GM21737 (cell line): ENCODE results near the gene KLF1.
A peak's percentile ranks its signal among the peaks of the same experiment; 100 is the strongest.
"Not testable (repeated sequence)": the region's sequence is repeated elsewhere in the genome, so short reads cannot be mapped to it uniquely, and the experiment has no call there.

Source experiments
- ATAC-seq: cut with Tn5 transposase; IDR thresholded peaks from one replicate; pipeline ENCODE4 v1.9.1; 2021; ENCODE audit warnings: mild to moderate bottlenecking, moderate library complexity; ENCODE audit not compliant: unreplicated experiment

Gene KLF1

DNA sequence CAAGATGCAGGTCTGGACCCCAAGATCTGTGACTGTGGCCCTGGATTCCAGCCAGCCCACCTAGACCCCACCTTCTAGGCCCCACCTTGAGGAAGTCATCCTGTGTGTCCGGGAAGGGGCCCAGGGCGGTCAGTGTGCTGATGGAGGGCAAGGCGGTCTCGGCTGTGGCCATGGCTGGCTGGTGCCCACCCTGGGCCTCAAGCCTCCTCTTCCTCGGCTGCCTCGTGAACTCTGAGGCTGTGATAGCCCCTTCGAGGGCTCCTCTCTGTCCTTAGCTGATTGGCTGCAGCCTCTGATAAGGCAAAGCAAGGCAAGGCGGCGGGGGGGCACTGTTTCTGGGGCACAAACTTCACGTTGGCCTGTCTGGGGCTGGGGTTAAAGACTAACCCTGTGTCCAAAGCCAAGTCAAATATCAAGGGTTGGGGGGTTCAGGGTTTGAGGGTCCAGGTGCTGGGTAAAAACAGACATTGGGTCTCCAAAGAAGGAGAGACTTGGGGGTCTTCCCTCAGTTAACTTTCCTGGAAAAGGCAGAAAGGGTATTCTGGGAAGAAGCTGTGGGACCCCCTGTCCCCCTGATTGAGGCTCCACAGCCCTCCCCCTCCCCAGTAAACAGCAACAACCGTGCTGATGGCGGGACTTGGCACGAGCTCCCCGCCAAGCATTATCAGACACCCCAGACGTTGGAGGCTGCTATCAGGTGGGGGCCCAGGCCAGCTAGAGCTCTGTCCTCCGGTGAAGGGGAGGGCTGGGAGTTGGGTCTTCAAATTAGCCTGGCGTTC lies at the start of gene KLF1:
Gene KLF1, minus strand, starts transcription at position 233 of the 779 bp plus-strand sequence. Its CDS starts 61 bp downstream, at position 172.
- ATAC-seq: no peak

DNA sequence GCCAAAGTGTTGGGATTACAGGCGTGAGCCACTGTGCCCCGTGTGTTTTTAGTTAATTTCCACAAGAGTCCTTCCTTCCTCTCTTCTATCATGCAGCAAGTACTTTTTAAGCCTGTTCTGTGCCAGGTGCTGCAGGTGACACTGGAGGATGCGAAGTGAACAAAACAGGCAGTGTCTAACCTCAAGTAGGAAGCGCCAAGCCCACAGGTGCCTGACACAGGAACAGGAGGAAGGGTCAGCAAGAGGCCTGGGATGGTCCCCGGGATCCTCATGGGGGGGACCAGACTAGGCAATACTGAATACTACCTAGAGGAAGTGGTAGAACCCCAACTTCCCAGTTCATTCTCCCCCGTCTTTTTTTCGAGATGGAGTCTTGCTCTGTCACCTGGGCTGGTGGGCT lies 49.6 kb upstream of the KLF1 start:
- ATAC-seq: no peak

GRCh38 chr19:12935071-12935470 lies 48.1 kb upstream of the KLF1 start:
- ATAC-seq: no peak

DNA sequence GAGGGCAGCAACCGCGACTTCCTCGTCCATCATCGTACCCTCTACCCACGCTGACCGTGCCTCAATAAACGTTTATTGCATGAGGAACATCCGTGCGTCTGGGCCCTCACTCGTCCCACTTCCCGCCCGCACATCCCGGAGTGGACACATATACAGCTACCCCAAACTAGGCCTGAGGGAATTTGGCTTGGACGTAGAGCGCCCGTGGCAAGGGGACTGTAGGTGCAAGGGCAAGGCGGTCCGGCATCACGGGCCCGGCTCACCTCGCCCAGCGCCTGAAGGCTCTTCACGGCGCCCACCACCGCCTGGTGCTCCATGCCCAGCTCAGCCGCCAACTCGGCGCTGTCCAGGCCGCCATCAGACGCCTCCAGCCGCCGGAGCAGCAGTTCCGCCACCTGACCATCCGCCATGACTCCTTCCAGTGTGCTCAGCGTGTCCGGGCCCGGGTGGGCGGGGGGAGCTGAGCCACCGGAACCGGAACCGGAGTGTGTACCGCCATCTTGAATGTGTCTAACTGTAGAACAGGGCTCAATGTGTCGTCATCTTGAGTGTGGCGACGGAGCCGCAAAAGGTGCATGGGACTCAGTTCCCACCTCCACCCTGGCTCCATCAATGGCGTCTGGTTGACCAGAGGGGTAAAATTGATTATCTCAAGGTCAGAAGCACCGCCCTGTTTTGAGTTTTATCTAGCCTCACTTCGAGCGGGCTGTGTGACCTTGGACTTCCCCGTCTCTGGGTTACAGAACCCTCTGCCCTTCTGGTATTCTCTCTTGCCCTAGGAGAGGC lies 46.5 kb upstream of the KLF1 start, which contains the start of gene FARSA:
Gene FARSA, minus strand, starts transcription at position 425 of the 786 bp plus-strand sequence. Its CDS starts 15 bp downstream, at position 410.
- no peak for ATAC-seq

DNA sequence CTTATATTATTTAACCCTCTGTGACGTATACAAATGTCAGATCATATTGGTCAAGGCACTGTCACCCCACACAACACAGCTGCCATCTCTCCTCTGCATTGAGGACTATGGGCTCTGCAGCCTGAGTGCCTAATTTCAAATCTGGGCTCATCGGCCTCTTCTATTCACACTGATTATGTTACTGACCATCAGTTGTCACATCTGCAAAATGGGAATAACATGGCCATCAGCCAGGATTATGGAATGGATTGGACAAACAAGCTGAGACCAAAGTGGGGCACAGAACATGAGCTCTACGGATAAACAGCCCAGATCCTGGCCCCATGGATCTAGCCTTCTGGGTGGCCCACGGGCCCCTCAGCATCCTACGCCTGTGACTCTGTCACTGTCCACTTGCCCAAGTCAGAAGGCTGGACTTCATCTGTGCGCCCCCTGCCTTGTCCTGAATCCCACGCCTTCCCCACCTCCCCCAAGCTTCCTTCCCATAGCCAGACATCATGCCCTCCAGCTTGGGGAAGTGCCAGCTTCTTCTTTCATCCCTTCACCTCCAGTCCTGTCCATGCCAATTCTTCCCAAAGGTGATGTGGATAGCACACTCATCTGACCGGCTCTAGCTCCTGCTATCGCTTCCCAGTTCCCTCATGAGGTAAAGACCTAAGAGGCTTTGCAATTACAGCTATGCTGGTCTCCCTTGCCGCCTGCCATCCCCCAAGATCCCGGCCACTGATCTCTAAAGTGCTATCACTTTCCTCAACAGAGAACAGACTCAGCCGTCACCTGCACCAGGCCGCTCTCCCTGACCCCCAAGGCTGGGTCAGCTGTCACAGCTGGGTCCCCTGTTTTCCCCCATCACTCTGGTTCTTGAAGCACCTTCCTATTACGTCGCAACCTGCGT lies 45.6 kb upstream of the KLF1 start:
- ATAC-seq: no peak

DNA sequence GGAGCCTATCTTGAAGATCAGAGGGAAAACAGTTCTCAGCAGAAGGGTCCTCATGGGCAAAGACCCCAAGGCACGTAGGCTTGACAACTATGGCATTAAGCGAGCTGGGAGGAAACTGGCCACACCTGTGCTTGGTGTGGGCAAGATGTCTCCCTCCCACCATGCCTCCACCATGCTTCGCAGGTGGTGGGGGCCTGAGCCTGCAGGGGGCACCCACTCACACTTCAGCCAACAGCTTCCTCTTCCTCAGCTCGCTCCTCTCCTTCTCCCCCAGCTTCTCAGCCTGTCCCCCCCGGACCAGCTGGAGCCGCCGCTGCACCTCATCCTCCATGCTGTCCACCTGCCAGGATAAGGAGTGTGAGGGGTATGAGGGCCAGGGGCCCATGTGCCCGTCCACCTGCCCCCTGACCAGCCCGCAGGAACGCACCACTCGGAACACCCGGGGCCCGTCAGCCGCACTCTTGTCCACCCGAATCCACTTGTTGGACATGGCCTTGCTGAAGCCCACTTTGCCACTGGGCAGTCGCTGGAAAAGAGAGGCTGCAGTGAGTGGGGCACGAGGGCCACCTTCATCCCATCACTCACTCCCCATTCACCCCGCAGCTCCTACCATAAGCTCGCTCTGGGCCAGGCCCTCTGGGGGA lies 43.1 kb upstream of the KLF1 start:
- ATAC-seq: no peak

- ATAC-seq: no peak
Measured at GRCh38 chr19:12924621-12925310, 37.8 kb upstream of the KLF1 start.

GRCh38 chr19:12922959-12923358 lies 36.0 kb upstream of the KLF1 start:
- no peak for ATAC-seq

GRCh38 chr19:12921047-12921446 lies 34.0 kb upstream of the KLF1 start:
- ATAC-seq: no peak

GRCh38 chr19:12918253-12918652 lies 31.3 kb upstream of the KLF1 start:
- no peak for ATAC-seq

GRCh38 chr19:12915860-12916259 lies 28.9 kb upstream of the KLF1 start:
- not testable (repeated sequence) for ATAC-seq

DNA sequence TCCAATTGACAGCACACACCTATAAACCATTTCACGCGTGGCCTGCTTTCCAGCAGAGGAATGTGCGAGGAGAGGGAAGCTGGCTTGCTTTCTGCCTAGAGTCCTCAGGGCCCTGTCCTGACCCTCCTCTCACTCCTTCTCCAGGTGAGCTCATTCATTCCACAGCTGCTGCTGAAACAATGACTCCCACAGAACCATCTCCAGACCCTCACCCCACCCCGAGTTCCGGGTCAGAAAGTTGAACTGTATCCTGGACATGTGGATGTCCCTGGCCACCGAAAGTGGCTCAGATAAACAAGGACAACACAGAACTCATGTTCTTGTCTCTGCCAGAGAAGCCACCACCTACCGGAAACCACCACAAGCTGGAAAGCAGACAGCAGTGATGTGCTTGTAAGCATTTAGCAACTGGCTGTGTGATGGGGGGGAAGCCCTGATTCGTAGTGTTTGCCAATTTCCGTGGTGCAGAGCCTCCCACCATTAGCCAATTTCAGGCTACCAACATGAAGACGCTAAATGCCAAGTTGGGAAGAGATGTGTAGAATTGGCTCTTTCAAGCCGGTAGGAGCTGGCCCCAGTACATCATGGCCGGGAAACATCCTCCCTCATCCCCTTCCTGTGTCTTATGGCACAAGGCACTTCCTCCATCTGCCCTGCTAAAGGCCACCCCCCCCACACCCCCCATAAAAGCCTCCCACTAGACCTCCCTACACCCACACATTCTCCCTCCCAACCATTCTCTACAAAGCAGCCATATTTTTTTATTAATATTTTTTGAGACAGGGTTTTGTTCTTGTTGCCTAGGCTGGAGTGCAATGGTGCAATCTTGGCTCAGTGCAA lies 27.1 kb upstream of the KLF1 start:
- no peak for ATAC-seq

- no peak for ATAC-seq
Measured at GRCh38 chr19:12913011-12913561, 26.1 kb upstream of the KLF1 start.

- no peak for ATAC-seq
Measured at GRCh38 chr19:12912571-12912970, 25.6 kb upstream of the KLF1 start.

- no peak for ATAC-seq
Measured at GRCh38 chr19:12907166-12907565, 20.2 kb upstream of the KLF1 start.

GRCh38 chr19:12899891-12900518 lies 13.0 kb upstream of the KLF1 start:
- peak; percentile 66 for ATAC-seq

GRCh38 chr19:12896460-12896859 lies 9.5 kb upstream of the KLF1 start:
- ATAC-seq: no peak

DNA sequence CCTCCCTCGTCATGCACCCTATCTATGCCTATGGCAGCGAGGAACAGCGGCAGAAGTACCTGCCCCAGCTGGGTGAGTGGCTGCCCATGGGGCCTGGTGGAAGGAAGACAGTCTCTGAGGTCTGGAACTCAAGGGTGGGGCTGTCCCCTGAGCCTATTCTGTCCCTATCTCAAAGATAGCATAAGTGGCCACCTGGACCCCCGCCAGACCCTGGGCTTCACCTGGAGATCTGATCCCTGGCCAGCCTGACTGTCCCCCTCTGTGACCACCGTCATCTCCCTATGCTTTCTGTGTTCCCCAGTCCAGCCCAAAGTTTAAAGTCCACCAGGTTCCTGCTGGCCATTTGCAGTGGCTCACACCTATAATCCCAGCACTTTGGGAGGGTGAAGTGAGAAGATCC lies 6.6 kb upstream of the KLF1 start:
- no peak for ATAC-seq
